Stomach (tissue), 9 donors: ENCODE results near the gene B4GALNT4. TPM values are rescaled to one million over a fixed set of nuclear protein-coding genes. Genes with fewer than 3 reads are reported as not detected.
"Not testable (repeated sequence)": the region's sequence is repeated elsewhere in the genome, so short reads cannot be mapped to it uniquely, and the experiment has no call there.

Source experiments
- DNase-seq, 2 donors: peaks; one replicate each; pipeline versions ENCODE4 v3.0.0 to v3.0.0-alpha.2; 2013 to 2019
- H3K27ac ChIP-seq, 5 donors: fragments of 200-600 bp in 4 of 5; sonication (generic) in 4 of 5; one replicate each; pipeline ENCODE4 v1.5.1; 2013 to 2019; ENCODE audit warnings: mild to moderate bottlenecking in 1 of 5, moderate library complexity in 1 of 5
- H3K27me3 ChIP-seq, 3 donors: fragments of 200-600 bp; sonication (generic); one replicate each; pipeline ENCODE4 v1.5.1; 2017 to 2019; ENCODE audit warnings: mixed run types in 1 of 3
- H3K36me3 ChIP-seq, 4 donors: fragments of 200-600 bp; sonication (generic); 1 replicate in 3 of 4; 2 replicates in 1 of 4; pipeline ENCODE4 v1.5.1; 2016 to 2019
- H3K4me1 ChIP-seq, 4 donors: fragments of 200-600 bp; sonication (generic); one replicate each; pipeline ENCODE4 v1.5.1; 2016 to 2019
- H3K4me3 ChIP-seq, 4 donors: fragments of 200-600 bp; sonication (generic) in 3 of 4; one replicate each; pipeline ENCODE4 v1.5.1; 2016 to 2019; ENCODE audit warnings: mild to moderate bottlenecking in 1 of 4
- H3K9me3 ChIP-seq, 4 donors: fragments of 200-600 bp; sonication (generic); one replicate each; pipeline ENCODE4 v1.5.1; 2016 to 2019
- EP300 ChIP-seq: sonication (generic); formaldehyde crosslinking; IDR thresholded peaks from one replicate; pipeline ENCODE4 v1.6.1; 2017; ENCODE audit warnings: antibody characterized with exemption
- POLR2A ChIP-seq, 4 donors: fragments of 450-650 bp; IDR thresholded peaks; one replicate each; pipeline ENCODE4 v1.6.1; 2016; ENCODE audit warnings: antibody characterized with exemption in 4 of 4, control low read depth in 2 of 4, mild to moderate bottlenecking in 1 of 4, moderate library complexity in 1 of 4
- POLR2AphosphoS5 ChIP-seq, 3 donors: sonication (generic); formaldehyde crosslinking; IDR thresholded peaks; one replicate each; pipeline ENCODE4 v1.6.1; 2016; ENCODE audit warnings: antibody characterized with exemption in 3 of 3
- WGBS, 5 donors: extraction: QIAGEN DNeasy Blood & Tissue Kit in 3 of 5; methylation state at CpG; one replicate each; pipeline versions ENCODE4 v1.1.5 to v1.1.7; 2013 to 2018; 5-methylcytosine and 5-hydroxymethylcytosine counted together
- intact Hi-C: fragments of 100-400 bp; cut with DNase I; formaldehyde crosslinking; loops from one replicate; pipeline ENCODE4 v1.15.1; 2023; ENCODE audit warnings: low total_unique reads
- polyA plus RNA-seq, 3 donors: library from polyadenylated mRNA; stranded (reverse); fragments of 200-250 nt; gene quantifications; one replicate each; pipeline ENCODE4 v1.2.3, GENCODE V29; 2013
- total RNA-seq, 5 donors: library from RNA; depleted of rRNA; stranded (reverse); fragments of >200 nt; gene quantifications; one replicate each; pipeline versions ENCODE4 v1.1.0 to v1.2.3, GENCODE V29; 2014 to 2016
- TF ChIP-seq, protein P1 (sequence below), 7 experiments: fragments of 450-650 bp in 4 of 7; fragments of 200-600 bp in 3 of 7; sonication (generic) in 3 of 7; IDR thresholded peaks; one replicate each; pipeline ENCODE4 v1.5.1; 2016 to 2019; ENCODE audit warnings: antibody characterized with exemption in 7 of 7, control low read depth in 2 of 7, mild to moderate bottlenecking in 1 of 7
- donor health status: healthy with polysubstance abuse.
- donor health status: Bipolar disorder and iron deficiency.
- donor health status: healthy.

B4GALNT4 gene
- total and polyA plus RNA-seq, 8 donors = 0.45 to 8.8 (median 4.3) TPM; not detected in 2

DNA sequence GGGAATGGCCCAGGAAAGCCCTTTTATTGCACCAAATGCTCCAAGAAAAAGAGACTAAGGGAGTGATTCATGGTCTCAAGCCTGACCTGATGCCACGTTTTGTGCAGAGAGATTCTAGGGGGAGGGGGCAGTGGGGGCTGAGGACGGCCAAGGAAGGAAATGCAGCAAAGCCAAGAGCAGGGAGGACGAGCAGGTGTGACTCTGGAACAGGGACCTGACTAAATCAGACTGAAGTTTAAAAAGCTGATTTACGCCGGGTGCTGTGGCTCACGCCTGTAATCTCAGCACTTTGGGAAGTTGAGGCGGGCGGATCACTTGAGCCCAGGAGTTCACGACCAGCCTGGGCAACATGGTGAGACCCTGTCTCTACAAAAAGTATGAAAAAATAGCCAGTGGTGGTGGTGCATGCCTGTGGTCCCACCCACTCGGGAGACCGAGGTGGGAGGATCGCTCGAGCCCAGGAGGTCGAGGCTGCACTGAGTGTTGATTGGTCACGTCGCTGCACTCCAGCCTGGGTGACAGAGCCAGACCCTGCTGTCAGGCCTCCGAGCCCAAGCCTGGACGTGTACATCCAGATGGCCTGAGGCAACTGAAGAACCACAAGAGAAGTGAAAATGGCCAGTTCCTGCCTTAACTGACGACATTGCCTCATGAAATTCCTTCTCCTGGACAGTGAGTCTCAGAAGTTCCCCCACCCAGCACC lies 37.8 kb upstream of the B4GALNT4 start:
- intact Hi-C loops = no loop called here
- Histone ChIP-seq H3K27ac (no peak overlapping the region), H3K36me3 (no peaks in the 10 kb centered on the region), H3K4me3 (no peak overlapping the region), H3K4me1 (peaks cover 16 to 47% (median 23%) of the 10 kb centered on the region in 4 donors), H3K27me3 (no peaks in the 10 kb centered on the region), H3K9me3 (no peaks in the 10 kb centered on the region)
- 84 to 90% (median 85%) methylated on average over 17 to 19 of the region's 19 CpGs for WGBS, 5 donors
- no peak for DNase-seq
- TF ChIP-seq, protein P1, sequence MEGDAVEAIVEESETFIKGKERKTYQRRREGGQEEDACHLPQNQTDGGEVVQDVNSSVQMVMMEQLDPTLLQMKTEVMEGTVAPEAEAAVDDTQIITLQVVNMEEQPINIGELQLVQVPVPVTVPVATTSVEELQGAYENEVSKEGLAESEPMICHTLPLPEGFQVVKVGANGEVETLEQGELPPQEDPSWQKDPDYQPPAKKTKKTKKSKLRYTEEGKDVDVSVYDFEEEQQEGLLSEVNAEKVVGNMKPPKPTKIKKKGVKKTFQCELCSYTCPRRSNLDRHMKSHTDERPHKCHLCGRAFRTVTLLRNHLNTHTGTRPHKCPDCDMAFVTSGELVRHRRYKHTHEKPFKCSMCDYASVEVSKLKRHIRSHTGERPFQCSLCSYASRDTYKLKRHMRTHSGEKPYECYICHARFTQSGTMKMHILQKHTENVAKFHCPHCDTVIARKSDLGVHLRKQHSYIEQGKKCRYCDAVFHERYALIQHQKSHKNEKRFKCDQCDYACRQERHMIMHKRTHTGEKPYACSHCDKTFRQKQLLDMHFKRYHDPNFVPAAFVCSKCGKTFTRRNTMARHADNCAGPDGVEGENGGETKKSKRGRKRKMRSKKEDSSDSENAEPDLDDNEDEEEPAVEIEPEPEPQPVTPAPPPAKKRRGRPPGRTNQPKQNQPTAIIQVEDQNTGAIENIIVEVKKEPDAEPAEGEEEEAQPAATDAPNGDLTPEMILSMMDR (IDR thresholded peaks at IDR 0.05) = no peak
- TF ChIP-seq POLR2AphosphoS5 (IDR thresholded peaks at IDR 0.05) (no peak), EP300 (no peak), POLR2A (IDR thresholded peaks at IDR 0.05) (no peak)

DNA sequence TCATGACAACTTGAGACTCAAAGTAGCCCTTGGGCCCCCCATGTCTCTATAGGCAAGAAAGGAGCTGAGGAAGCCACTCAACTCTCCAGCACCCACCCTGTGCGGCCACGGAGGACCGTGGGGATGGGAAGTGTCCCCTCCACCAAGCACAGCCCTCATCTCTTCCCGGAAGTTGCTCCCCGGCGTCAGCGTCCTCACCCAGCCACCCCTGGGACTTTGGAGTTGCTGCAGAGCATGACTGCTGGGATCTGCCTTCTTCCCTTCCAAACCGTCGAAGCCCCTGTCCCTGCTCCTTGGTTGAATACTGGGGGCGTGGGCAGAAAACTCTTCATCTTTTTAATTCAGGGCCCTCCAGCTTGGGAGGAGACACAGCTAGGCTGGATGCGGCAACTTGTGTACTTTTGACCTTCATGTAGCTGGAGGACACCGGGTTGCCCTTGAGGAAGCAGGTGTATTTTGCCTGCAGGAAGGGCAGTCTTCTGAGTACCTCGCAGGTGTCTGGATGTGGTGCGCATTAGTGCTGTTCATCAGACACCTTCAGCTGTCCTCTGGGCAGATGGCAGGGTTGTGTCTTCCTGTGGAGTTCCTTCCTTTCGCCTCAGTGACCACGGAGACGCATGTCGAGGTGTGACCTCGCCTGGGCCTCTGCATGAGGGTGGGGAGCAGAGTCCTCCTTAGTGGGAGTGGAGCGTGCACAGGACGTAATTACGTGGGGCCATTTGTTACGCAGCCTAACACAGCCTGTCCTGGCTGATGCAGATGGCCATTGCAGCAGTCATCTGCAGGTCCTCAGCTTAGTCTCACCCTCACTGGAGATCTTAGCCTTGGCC lies 36.4 kb upstream of the B4GALNT4 start:
- H3K27me3 ChIP-seq = no peaks in the 10 kb centered on the region
- H3K4me3 ChIP-seq = no peak overlapping the region
- intact Hi-C loops = no loop called here
- TF ChIP-seq, protein P1 (IDR thresholded peaks at IDR 0.05) = no peak
- TF ChIP-seq POLR2AphosphoS5 (IDR thresholded peaks at IDR 0.05) = no peak
- TF ChIP-seq POLR2A (IDR thresholded peaks at IDR 0.05) = no peak
- no peak for TF ChIP-seq EP300
- 91 to 94% (median 94%) methylated on average over 15 to 23 of the region's 23 CpGs for WGBS, 5 donors
- no peaks in the 10 kb centered on the region for H3K9me3 ChIP-seq
- no peak overlapping the region for H3K27ac ChIP-seq
- no peaks in the 10 kb centered on the region for H3K36me3 ChIP-seq
- no peak for DNase-seq
- H3K4me1 ChIP-seq = peaks cover 3 to 40% (median 13%) of the 10 kb centered on the region in 4 donors

DNA sequence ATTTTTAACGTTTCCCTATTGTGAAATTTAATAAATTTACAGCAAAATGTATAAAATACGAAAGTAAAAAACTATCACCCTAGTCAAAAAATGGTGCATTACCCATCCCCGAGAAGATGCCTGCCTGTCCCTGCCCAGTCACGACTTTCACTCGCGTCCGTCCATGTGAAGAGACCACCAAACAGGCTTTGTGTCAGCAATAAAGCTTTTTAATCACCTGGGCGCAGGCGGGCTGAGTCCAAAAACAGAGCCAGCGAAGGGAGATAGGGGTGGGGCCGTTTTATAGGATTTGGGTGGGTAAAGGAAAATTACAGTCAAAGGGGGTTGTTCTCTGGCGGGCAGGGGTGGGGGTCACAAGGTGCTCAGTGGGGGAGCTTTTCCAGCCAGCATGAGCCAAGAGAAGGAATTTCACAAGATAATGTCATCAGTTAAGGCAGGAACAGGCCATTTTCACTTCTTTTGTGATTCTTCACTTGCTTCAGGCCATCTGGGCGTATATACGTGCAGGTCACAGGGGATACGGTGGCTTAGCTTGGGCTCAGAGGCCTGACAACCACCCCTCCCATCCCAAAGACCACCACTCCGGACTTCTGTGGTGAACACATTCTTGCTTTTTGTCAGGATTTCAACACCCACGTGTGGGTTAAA lies 35.6 kb upstream of the B4GALNT4 start:
- Histone ChIP-seq H3K27ac (peak overlapping the region in 2 of 5 donors; percentile 51 to 75), H3K4me1 (peaks cover 0 to 33% (median 11%) of the 10 kb centered on the region in 4 donors)
- DNase-seq, H3K9me3 ChIP-seq, H3K4me3 ChIP-seq, intact Hi-C loops, H3K27me3 ChIP-seq, H3K36me3 ChIP-seq: not testable (repeated sequence)
- WGBS, 5 donors = 84 to 88% (median 87%) methylated on average over 16 to 17 of the region's 17 CpGs

DNA sequence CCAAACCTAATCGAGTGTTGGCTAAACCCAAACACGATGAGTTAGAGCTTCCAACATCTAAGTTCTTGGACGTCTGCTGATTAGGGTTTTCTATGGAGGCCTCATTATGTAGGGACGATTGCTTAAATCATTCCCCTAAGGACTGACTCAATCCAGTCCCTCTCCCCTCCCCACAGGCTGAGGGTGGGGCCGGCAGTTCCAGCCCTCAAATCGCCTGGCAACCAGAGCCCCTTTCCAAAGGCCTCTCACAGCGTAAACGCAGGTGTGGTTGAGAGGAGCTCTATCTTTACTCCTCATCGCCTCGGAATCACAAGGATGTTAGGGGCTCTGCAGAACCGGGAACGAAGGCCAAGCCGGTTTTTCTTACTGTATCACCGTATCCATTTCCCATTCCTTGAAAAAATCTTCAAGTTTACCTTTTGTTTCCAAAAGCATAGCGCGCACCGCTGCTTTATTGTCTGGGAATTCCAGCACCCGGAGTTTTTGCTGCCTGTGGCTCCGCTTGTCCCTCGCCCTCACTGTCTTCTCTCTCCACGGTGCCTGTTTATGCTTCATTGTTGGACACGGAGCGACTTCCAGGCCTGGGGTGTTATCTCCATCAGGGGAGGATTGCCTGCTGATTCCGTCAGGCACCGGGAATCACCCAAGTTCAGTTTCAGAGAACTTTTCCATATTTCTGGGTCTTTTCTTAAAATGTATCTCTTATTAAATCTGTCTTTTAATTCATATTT lies 34.9 kb upstream of the B4GALNT4 start:
- Histone ChIP-seq H3K9me3 (no peaks in the 10 kb centered on the region), H3K27me3 (no peaks in the 10 kb centered on the region), H3K4me3 (no peak overlapping the region), H3K36me3 (no peaks in the 10 kb centered on the region), H3K27ac (peak overlapping the region in 3 of 5 donors; percentile 14 to 75 (median 51)), H3K4me1 (peaks cover 0 to 27% (median 11%) of the 10 kb centered on the region in 4 donors)
- WGBS, 5 donors = 35 to 53% (median 48%) methylated on average over 25 of the region's 25 CpGs
- TF ChIP-seq, protein P1 (IDR thresholded peaks at IDR 0.05) = no peak
- TF ChIP-seq POLR2AphosphoS5 (IDR thresholded peaks at IDR 0.05) (no peak), EP300 (no peak), POLR2A (IDR thresholded peaks at IDR 0.05) (no peak)
- intact Hi-C loops = no loop called here
- peak in 1 of 2 donors; percentile 74 for DNase-seq
